Skin epidermis (tissue), 12 donors: Measurements from ENCODE around the gene CFH.
"Not testable (repeated sequence)": the region's sequence is repeated elsewhere in the genome, so short reads cannot be mapped to it uniquely, and the experiment has no call there.

Source experiments
- H3K27ac ChIP-seq, 21 experiments: fragments of 200-600 bp; sonication (generic) in 11 of 21; one replicate each; pipeline ENCODE4 v1.5.0; 2020; ENCODE audit warnings: mild to moderate bottlenecking in 3 of 21, inconsistent platforms in 2 of 21, moderate library complexity in 2 of 21
- H3K4me3 ChIP-seq, 7 experiments: fragments of 200-600 bp; sonication (generic) in 2 of 7; one replicate each; pipeline ENCODE4 v1.5.0; 2020; ENCODE audit warnings: inconsistent platforms in 2 of 7, mild to moderate bottlenecking in 2 of 7, moderate library complexity in 1 of 7

CFH gene

GRCh38 chr1:196734006-196734405 is 82.2 kb downstream of the CFH start:
- Histone ChIP-seq H3K4me3 (no peak overlapping the region), H3K27ac (no peak overlapping the region)

GRCh38 chr1:196734460-196734859 is 82.6 kb downstream of the CFH start:
- no peak overlapping the region for H3K27ac ChIP-seq
- no peak overlapping the region for H3K4me3 ChIP-seq

- Histone ChIP-seq H3K27ac (no peak overlapping the region), H3K4me3 (no peak overlapping the region)
These were observed 86.9 kb downstream of the CFH start for GRCh38 chr1:196738730-196739129.

GRCh38 chr1:196743244-196743643 is 91.4 kb downstream of the CFH start:
- not testable (repeated sequence) for H3K27ac ChIP-seq, H3K4me3 ChIP-seq

GRCh38 chr1:196765019-196765740 is 113.3 kb downstream of the CFH start:
- H3K27ac ChIP-seq, H3K4me3 ChIP-seq: not testable (repeated sequence)

GRCh38 chr1:196769823-196770222 is 118.0 kb downstream of the CFH start:
- H3K4me3 ChIP-seq, H3K27ac ChIP-seq: not testable (repeated sequence)

GRCh38 chr1:196773713-196774112 is 121.9 kb downstream of the CFH start:
- Histone ChIP-seq H3K27ac (no peak overlapping the region), H3K4me3 (no peak overlapping the region)

GRCh38 chr1:196774175-196774574 is 122.3 kb downstream of the CFH start:
- no peak overlapping the region for H3K27ac ChIP-seq
- H3K4me3 ChIP-seq: no peak overlapping the region

- no peak within 1 kb of the TSS for H3K4me3 ChIP-seq
- H3K27ac ChIP-seq: no peak within 1 kb of the TSS
These were observed 122.8 kb downstream of the CFH start, which contains the start of gene CFHR3 for GRCh38 chr1:196774603-196775002. TSS of gene CFHR3 (plus strand) at chr1:196774840. CDS start at chr1:196774887, 47 bp downstream.

GRCh38 chr1:196777603-196778002 is 125.8 kb downstream of the CFH start:
- no peak overlapping the region for H3K4me3 ChIP-seq
- H3K27ac ChIP-seq: no peak overlapping the region

GRCh38 chr1:196779093-196779492 is 127.2 kb downstream of the CFH start:
- Histone ChIP-seq H3K27ac (no peak overlapping the region), H3K4me3 (no peak overlapping the region)

- H3K4me3 ChIP-seq, H3K27ac ChIP-seq: not testable (repeated sequence)
These were observed 139.4 kb downstream of the CFH start for GRCh38 chr1:196791252-196791651.

- H3K27ac ChIP-seq, H3K4me3 ChIP-seq: not testable (repeated sequence)
These were observed 142.3 kb downstream of the CFH start for GRCh38 chr1:196794103-196794502.
